Amniotic stem cell (primary cell): Measurements from ENCODE around the gene INHBE.
"Not testable (repeated sequence)": the region's sequence is repeated elsewhere in the genome, so short reads cannot be mapped to it uniquely, and the experiment has no call there.

Experiments
- DNase-seq: peaks from one replicate; lab custom pipeline; 2025; lab: John Stamatoyannopoulos, UW

INHBE gene, protein sequence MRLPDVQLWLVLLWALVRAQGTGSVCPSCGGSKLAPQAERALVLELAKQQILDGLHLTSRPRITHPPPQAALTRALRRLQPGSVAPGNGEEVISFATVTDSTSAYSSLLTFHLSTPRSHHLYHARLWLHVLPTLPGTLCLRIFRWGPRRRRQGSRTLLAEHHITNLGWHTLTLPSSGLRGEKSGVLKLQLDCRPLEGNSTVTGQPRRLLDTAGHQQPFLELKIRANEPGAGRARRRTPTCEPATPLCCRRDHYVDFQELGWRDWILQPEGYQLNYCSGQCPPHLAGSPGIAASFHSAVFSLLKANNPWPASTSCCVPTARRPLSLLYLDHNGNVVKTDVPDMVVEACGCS

GRCh38 chr12:57454566-57455373 is at the start of gene INHBE:
INHBE (plus strand) TSS chr12:57455307; CDS start chr12:57455537, 230 bp downstream.
- no peak for DNase-seq

- DNase-seq, result no peak
These were observed 44.6 kb upstream of the INHBE start for GRCh38 chr12:57410534-57410933.

- not testable (repeated sequence) for DNase-seq
These were observed 40.9 kb upstream of the INHBE start for GRCh38 chr12:57414160-57414559.

DNA sequence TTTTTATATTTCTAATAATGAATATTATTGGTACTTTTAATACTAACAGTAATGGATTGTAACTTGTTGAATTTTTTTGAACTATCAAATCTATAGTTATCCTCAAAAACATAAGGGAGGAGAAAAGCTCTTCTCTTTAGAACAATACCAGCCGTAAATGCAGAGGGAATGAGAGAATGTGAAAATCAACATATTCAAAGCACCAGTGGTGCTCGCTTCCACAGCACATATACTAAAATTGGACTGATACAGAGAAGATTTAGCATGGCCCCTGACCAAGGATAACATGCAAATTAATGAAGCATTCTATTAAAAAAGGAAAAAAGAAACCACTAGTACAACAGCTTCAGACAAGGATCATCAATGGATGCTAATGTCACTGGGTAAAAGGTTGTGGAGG is 40.0 kb upstream of the INHBE start:
- DNase-seq, result no peak

DNA sequence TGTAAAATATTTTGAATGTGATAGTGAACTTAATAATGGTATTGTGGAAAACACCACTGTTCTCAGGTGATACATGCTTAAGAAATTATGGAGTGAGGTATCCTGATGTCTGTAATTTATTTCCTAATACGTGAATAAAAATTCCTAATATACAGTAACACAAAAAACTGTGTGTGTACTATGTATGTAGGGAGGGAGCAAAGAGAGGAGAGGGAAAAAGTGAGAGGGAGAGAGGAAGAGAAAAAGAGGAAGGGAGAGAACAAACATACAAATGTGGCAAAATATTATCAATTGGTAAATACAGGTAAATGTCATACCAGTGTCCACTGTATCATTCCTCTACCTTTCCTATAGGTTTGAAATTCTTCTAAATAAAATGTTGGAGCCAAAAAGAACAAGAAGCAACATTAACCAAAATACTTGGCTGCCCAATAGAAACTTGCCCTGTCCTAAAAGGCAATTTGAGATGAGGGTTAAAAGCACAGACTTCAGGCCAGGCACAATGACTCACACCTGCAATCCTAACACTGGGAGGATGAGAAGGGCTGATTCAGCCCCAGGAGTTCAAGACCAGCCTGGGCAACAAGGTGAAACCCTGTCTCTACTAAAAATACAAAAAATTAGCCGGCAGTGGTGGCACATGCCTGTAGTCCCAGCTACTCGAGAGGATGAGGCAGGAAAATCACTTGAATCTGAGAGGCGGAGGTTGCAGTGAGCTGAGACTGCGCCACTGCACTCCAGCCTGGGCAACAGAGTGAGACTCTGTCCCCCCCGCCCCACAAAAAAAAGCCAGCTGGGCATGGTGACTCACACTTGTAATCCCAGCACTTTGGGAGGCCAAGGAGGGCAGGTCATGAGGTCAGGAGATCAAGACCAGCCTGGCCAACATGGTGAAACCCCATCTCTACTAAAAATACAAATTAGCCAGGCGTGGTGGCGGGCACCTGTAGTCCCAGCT is 38.8 kb upstream of the INHBE start:
- no peak for DNase-seq

DNA sequence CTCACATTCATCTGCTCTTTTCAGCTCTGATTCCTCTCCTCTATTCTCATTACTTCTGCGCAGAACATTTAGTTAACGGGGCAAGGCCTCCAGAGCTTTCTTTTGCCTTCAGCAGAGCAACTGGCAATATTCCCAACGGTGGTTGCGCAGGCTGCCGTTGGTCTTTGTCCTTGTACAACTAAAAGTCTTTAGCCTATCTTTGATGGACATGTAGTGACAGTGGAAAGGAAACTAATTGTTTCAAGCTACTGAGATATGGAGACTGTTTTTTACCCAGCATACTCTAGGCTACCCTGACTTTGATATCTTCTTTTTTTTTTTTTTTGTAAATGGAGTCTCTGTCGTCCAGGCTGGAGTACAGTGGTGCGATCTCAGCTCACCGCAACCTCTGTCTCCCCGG is 36.9 kb upstream of the INHBE start:
- DNase-seq, result no peak

DNA sequence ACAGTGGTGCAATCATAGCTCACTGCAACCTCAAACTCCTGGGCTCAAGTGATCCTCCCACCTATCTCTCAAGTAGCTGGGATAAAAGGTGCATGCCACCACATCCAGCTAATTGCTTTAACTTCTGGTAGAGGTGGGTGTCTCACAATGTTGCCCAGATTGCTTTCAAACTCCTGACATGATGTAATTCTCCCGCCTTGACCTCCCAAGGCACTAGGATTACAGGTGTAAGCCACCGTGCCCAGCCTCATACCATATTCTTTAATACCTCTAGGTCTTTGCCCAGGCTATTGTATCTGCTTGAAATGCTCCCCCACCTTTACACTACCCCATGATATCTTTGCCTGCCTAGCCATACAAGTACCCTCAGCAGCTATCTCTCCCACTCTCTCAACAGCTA is 35.6 kb upstream of the INHBE start:
- DNase-seq, result no peak

DNA sequence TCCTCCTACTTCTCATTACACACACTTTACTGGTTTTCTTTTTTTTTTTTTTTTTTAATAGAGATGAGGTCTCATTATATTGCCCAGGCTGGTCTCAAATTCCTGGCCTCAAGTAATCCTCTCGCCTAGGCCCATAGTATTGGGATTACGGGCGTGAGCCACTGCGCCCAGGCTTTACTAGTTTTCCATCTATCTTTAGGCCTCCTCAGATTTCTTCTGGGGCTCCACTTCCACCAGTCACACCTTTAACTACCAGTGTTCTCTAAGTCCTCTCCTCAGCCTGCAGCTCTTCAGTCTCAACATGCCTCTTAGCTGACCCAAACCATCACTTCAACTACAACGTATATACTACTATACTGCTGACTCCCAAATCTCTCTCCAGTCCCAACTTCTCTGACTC is 34.6 kb upstream of the INHBE start:
- no peak for DNase-seq

DNA sequence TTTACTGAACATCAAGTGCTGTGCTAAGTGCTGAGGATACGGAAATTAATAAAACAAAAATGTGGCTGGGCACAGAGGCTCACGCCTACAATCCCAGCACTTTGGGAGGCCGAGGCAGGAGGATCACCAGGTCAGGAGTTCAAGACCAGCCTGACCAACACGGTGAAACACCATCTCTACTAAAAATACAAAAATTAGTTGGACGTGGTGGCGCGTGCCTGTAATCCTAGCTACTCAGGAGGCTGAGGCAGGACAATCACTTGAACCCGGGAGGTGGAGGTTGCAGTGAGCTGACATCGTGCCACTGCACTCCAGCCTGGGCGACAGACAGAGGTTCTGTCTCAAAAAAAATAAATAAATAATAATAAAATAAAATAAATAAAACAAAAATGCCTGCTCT is 28.2 kb upstream of the INHBE start:
- not testable (repeated sequence) for DNase-seq

GRCh38 chr12:57428965-57429364 is 26.1 kb upstream of the INHBE start:
- DNase-seq, result no peak

DNA sequence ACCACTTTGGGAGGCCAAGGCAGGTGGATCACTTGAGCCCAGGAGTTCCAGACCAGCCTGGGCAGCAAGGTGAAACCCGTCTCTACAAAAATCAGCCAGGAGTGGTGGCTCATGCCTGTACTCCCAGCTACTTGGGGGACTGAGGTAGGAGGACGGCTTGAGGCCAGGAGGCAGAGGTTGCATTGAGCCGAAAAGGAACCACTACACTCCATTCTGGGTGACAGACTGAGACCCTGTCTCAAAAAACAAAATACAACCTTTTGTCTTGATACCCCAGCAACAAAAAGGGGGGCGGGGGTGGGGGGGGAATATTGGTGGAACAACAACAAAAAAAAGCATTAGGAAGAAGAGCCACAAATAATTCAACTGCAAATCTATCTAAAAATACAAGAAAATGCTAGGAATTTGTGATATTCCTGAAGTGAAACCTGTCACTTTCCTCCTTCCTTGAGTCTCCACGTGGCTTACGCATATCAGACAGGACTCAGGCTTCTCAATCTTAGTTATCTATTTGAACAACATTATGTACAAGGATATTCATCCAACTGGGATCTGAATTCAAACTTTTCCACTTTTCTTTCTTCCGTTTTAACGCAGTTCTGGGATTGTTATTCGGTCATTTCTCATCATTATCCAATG is 25.5 kb upstream of the INHBE start:
- no peak for DNase-seq

DNA sequence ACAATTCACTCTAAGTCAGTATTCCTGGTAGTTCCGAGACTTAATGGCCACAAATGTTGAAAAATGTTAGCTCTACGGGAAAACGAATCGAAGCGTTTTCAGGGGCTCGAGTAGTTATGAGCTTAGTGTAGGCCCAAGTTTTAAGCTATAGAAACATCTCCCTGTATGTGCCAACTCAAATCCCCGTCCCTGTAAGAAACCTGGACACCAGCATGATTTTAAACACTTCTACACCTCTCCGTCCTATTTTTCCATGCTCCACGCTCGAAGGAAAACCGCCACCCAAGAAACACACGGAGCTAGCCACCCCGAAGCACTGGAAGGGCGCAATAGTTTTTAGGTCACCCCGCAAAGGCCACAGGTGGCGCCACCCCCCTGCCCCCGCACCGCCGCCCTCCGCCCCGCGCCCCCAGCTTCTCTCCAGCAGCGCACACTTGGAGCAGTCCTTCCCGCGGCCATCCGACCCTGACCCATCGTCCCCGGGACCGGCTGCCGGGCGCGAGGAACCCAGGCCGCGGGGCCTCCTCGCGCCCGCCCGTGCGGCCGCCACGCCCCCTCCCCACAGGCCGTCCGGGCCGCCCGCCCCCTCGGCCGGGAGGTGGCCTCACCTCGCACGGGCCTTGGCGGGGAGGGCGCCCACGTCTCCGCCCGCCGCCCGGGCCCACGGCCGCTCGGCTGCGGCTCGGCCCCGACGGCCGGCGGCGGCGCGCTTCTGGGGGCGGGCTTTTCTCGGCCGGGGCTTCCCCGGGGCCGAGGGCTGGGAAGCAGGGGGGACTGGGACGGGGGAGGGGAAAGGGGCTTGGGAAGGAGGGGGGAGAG is 24.8 kb upstream of the INHBE start:
- no peak for DNase-seq

DNA sequence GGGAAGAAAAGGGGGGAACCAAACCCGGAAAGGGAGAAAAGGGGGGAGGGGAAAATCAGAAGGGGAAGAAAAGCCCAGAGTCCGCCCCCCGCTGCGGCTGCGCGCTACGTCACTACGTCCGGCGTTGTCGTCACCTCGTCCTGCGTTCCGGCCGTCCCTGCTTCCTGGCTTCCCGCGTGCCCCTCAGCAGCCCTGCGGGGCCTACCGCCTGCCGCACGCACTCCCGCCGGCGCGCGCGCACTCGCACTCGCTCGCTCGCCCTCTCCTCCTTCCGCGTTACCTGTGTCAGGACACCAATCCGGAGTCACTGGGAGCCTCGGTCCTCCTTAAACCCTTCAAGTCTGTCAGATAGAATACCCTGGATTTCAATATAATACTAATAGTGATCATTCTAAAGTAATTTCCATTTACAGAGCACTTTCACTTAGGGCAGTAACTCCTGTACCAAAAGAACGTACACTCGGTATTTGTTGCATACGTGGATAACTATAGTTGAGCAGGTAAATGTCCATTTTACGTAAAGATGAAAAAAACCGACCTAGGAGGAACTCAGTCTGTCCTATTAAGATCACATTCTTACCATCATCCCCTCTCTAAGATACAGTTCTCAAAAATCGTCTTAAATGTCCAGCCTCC is 24.1 kb upstream of the INHBE start, which contains the start of gene R3HDM2:
R3HDM2 (minus strand) TSS at position 113 of the 636 bp plus-strand sequence. CDS start 120,615 bp downstream, outside the sequence.
- peak; percentile 96 for DNase-seq

GRCh38 chr12:57431654-57432188 is 23.4 kb upstream of the INHBE start:
- DNase-seq, result no peak

DNA sequence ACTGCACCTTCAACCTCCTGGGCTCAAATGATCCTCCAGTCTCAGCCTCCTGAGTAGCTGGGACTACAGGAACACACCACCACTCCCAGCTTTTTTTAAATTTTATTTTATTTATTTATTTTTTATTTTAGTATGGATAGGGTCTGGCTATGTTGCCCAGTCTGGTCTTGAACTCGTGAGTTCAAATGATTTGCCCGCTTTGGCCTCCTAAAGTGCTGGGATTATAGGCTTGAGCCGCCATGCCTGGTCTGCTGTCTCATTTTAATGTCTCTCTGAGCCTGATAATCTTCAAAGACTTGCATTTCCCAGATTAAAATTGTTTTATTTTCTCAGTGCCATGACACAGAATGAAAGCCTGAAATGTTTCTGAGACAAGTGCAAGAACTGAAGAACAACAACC is 21.7 kb upstream of the INHBE start:
- DNase-seq, result no peak

- no peak for DNase-seq
These were observed 20.4 kb upstream of the INHBE start, which contains the start of gene INHBC for GRCh38 chr12:57434517-57435223. INHBC (plus strand) TSS chr12:57434784; CDS start chr12:57434887, 103 bp downstream.

- no peak for DNase-seq
These were observed 19.8 kb upstream of the INHBE start for GRCh38 chr12:57435293-57435692.

DNA sequence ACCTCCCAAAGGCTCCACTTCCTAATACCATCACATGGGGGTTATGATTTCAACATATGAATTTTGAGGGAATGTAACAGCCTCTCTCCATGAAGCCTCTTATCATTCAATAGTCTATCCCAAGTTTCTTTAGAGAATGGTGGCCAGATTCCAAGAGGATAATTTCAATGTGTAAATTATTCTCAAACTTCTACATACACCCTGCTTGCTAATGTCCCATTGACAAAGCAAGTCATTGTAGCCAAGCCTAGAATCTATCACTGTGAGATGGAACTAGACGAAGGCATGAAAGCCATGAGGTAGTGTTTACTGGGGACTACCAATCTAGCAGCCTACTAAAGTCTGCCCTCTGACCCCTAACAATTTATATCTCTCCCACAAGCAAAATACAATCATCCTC is 16.7 kb upstream of the INHBE start:
- DNase-seq, result no peak

DNA sequence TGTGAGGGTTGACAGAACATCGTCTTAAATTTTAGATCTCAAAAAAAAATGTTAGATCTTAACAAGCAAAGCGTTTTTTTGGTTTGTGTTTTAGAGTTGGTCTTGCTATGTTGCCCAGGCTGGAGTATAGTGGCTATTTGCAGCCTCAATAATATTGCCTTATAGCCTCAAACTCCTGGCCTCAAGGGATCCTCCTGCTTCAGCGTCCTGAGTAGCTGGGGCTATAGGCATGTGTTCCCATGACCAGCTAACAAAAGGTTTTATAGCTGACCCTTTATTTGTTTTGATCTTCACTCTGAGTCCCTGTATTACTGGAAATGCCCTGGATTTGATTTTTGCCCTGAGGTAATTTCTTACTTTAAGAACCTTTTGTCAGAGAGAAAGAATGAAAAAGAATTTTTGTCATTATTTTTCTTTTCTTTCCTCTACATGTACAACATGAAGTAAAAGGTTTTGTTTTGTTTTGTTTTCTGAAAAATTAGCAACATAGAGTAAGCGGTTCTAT is 15.3 kb upstream of the INHBE start:
- no peak for DNase-seq
